Measurements from ENCODE around the gene RNF130. TPM values are rescaled to one million over a fixed set of nuclear protein-coding genes. Genes with fewer than 3 reads are reported as not detected.
"Not testable (repeated sequence)": the region's sequence is repeated elsewhere in the genome, so short reads cannot be mapped to it uniquely, and the experiment has no call there.

RNF130 gene
- polyA plus RNA-seq, 1 donor from 2014 or later, result 48.7 TPM

DNA sequence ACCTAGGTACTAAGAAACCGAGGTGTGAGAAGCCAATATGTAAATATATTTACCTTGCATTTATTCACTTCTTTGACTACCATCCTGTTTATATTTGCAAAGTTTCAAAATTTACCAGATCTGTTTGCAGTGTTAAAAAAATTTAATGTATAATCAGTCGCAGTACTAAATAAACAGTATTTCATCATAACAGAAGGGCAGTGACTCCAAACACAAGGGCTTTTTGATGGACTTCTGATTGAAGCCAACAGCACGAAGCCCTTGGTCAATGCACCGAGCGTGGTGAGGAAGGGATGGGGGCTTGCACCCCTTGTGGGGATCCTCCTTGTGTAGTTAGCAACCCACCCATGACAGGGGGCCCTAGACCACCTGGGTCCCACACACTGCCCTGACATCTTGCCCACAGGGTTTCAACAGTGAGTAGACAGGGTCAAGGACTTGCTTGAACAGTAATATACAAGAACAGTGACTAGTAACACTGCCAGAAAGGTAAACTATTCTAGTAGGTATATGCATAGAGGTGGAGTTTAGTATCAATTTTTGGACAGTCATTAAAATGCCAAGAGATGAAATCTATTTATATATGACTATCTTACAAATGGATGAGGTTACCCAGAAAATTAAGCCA, 111.2 kb downstream of the RNF130 start:
- Histone ChIP-seq H3K79me2 (replicated peaks; ENCODE audit: insufficient read depth, low read length) (no peaks in the 10 kb centered on the region), H3K4me3 (ENCODE audit: low read length) (no peak overlapping the region), H3K9me3 (ENCODE audit: low read length) (no peaks in the 10 kb centered on the region), H4K20me1 (ENCODE audit: insufficient read depth) (no peaks in the 10 kb centered on the region), H3K4me2 (ENCODE audit: low read length) (no peak overlapping the region), H3K36me3 (ENCODE audit: insufficient read depth, low read length) (peaks cover 9% of the 10 kb centered on the region), H3F3A (ENCODE audit: insufficient read depth, low read length, poor library complexity, severe bottlenecking) (no peaks in the 10 kb centered on the region), H3K27me3 (ENCODE audit: insufficient read depth, low read depth, low read length) (no peaks in the 10 kb centered on the region), H2AFZ (ENCODE audit: low read depth, low read length) (no peak overlapping the region), H3K9ac (ENCODE audit: low read length) (no peak overlapping the region), H3K9me2 (ENCODE audit: insufficient read depth, low read length) (no peaks in the 10 kb centered on the region), H3K27ac (ENCODE audit: low read length) (no peak overlapping the region)
- TF ChIP-seq SMC3 (conservative IDR thresholded peaks at IDR 0.05; ENCODE audit: poor library complexity) (no peak), POLR2AphosphoS5 (IDR thresholded peaks at IDR 0.05) (no peak), TAF1 (IDR thresholded peaks at IDR 0.05; ENCODE audit: low read depth) (no peak), EZH2 (IDR thresholded peaks at IDR 0.05; ENCODE audit: borderline replicate concordance, insufficient read depth, low read length, poor library complexity, severe bottlenecking) (no peak), RAD21 (conservative IDR thresholded peaks at IDR 0.05) (no peak), MXI1 (conservative IDR thresholded peaks at IDR 0.05; ENCODE audit: poor library complexity, severe bottlenecking) (no peak), EP300 (conservative IDR thresholded peaks at IDR 0.05; ENCODE audit: poor library complexity, severe bottlenecking) (no peak)
- TF ChIP-seq, protein P1, sequence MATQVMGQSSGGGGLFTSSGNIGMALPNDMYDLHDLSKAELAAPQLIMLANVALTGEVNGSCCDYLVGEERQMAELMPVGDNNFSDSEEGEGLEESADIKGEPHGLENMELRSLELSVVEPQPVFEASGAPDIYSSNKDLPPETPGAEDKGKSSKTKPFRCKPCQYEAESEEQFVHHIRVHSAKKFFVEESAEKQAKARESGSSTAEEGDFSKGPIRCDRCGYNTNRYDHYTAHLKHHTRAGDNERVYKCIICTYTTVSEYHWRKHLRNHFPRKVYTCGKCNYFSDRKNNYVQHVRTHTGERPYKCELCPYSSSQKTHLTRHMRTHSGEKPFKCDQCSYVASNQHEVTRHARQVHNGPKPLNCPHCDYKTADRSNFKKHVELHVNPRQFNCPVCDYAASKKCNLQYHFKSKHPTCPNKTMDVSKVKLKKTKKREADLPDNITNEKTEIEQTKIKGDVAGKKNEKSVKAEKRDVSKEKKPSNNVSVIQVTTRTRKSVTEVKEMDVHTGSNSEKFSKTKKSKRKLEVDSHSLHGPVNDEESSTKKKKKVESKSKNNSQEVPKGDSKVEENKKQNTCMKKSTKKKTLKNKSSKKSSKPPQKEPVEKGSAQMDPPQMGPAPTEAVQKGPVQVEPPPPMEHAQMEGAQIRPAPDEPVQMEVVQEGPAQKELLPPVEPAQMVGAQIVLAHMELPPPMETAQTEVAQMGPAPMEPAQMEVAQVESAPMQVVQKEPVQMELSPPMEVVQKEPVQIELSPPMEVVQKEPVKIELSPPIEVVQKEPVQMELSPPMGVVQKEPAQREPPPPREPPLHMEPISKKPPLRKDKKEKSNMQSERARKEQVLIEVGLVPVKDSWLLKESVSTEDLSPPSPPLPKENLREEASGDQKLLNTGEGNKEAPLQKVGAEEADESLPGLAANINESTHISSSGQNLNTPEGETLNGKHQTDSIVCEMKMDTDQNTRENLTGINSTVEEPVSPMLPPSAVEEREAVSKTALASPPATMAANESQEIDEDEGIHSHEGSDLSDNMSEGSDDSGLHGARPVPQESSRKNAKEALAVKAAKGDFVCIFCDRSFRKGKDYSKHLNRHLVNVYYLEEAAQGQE (IDR thresholded peaks at IDR 0.05; ENCODE audit: borderline replicate concordance), result no peak
- TF ChIP-seq, protein P2, sequence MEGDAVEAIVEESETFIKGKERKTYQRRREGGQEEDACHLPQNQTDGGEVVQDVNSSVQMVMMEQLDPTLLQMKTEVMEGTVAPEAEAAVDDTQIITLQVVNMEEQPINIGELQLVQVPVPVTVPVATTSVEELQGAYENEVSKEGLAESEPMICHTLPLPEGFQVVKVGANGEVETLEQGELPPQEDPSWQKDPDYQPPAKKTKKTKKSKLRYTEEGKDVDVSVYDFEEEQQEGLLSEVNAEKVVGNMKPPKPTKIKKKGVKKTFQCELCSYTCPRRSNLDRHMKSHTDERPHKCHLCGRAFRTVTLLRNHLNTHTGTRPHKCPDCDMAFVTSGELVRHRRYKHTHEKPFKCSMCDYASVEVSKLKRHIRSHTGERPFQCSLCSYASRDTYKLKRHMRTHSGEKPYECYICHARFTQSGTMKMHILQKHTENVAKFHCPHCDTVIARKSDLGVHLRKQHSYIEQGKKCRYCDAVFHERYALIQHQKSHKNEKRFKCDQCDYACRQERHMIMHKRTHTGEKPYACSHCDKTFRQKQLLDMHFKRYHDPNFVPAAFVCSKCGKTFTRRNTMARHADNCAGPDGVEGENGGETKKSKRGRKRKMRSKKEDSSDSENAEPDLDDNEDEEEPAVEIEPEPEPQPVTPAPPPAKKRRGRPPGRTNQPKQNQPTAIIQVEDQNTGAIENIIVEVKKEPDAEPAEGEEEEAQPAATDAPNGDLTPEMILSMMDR (IDR thresholded peaks at IDR 0.05; ENCODE audit: poor library complexity, severe bottlenecking), result no peak

DNA sequence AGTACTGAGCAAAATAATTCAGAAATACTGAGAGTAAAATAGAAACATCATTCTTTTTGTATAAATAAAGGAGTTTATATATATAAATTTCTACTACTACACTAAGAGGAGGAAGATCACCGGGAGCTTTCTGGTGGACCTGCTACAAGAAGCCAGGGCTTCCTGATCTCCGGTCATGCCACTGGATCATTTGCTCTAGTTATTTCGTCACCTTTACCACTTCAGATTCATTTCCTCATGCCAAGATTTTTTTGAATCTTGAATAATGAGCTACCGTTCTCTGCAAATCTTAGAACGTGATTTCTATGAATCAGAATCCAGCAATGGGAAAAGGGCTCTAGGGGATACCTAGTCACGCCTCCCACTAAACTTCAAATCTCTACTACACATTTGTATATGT, 111.9 kb downstream of the RNF130 start:
- H3K79me2 ChIP-seq (replicated peaks; ENCODE audit: insufficient read depth, low read length), result no peaks in the 10 kb centered on the region
- H3K27me3 ChIP-seq (ENCODE audit: insufficient read depth, low read depth, low read length), result no peaks in the 10 kb centered on the region
- no peaks in the 10 kb centered on the region for H3F3A ChIP-seq (ENCODE audit: insufficient read depth, low read length, poor library complexity, severe bottlenecking)
- no peak overlapping the region for H3K27ac ChIP-seq (ENCODE audit: low read length)
- TF ChIP-seq, protein P1 (IDR thresholded peaks at IDR 0.05; ENCODE audit: borderline replicate concordance), result no peak
- TF ChIP-seq SMC3 (conservative IDR thresholded peaks at IDR 0.05; ENCODE audit: poor library complexity) (no peak), TAF1 (IDR thresholded peaks at IDR 0.05; ENCODE audit: low read depth) (no peak), MXI1 (conservative IDR thresholded peaks at IDR 0.05; ENCODE audit: poor library complexity, severe bottlenecking) (no peak), EZH2 (IDR thresholded peaks at IDR 0.05; ENCODE audit: borderline replicate concordance, insufficient read depth, low read length, poor library complexity, severe bottlenecking) (no peak), EP300 (conservative IDR thresholded peaks at IDR 0.05; ENCODE audit: poor library complexity, severe bottlenecking) (no peak), POLR2AphosphoS5 (IDR thresholded peaks at IDR 0.05) (no peak), RAD21 (conservative IDR thresholded peaks at IDR 0.05) (no peak)
- TF ChIP-seq, protein P2 (IDR thresholded peaks at IDR 0.05; ENCODE audit: poor library complexity, severe bottlenecking), result no peak
- H4K20me1 ChIP-seq (ENCODE audit: insufficient read depth), result no peaks in the 10 kb centered on the region
- no peak overlapping the region for H3K4me3 ChIP-seq (ENCODE audit: low read length)
- H2AFZ ChIP-seq (ENCODE audit: low read depth, low read length), result no peak overlapping the region
- H3K9ac ChIP-seq (ENCODE audit: low read length), result no peak overlapping the region
- no peak overlapping the region for H3K4me2 ChIP-seq (ENCODE audit: low read length)
- no peaks in the 10 kb centered on the region for H3K9me3 ChIP-seq (ENCODE audit: low read length)
- peaks cover 14% of the 10 kb centered on the region for H3K36me3 ChIP-seq (ENCODE audit: insufficient read depth, low read length)
- H3K9me2 ChIP-seq (ENCODE audit: insufficient read depth, low read length), result no peaks in the 10 kb centered on the region

DNA sequence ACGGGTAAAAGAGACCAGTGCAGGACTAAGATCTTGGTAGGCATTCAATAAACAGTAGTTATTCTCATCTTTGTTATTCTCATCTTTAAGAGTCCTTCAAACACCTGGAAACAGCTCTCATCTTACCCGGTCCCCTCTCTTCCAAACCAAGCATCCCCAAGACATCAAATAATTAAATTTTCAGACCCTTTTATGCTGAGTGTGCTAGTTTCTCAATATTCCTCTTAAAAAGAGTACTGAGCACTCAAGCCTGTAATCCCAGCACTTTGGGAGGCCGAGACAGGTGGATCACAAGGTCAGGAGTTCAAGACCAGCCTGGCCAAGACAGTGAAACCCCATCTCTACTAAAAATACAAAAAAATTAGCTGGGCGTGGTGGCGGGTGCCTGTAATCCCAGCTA, 112.4 kb downstream of the RNF130 start:
- not testable (repeated sequence) for H2AFZ ChIP-seq (ENCODE audit: low read depth, low read length); H3K9ac ChIP-seq (ENCODE audit: low read length); H3K9me3 ChIP-seq (ENCODE audit: low read length); H3F3A ChIP-seq (ENCODE audit: insufficient read depth, low read length, poor library complexity, severe bottlenecking); H3K79me2 ChIP-seq (replicated peaks; ENCODE audit: insufficient read depth, low read length); H4K20me1 ChIP-seq (ENCODE audit: insufficient read depth); H3K4me3 ChIP-seq (ENCODE audit: low read length); H3K27me3 ChIP-seq (ENCODE audit: insufficient read depth, low read depth, low read length); H3K9me2 ChIP-seq (ENCODE audit: insufficient read depth, low read length); H3K27ac ChIP-seq (ENCODE audit: low read length); H3K4me2 ChIP-seq (ENCODE audit: low read length)
- peaks cover 19% of the 10 kb centered on the region for H3K36me3 ChIP-seq (ENCODE audit: insufficient read depth, low read length)

All from neural cell (in vitro differentiated cells).